Endothelial cell of umbilical vein (primary cell): ENCODE data around the gene ZNF529. TPM values are rescaled to one million over a fixed set of nuclear protein-coding genes. Genes with fewer than 3 reads are reported as not detected.

ENCODE experiments used
- BruUV-seq: library from RNA; stranded (reverse); fragments of 400-500 nt; replicated peaks from 2 replicates; lab custom pipeline; 2021; lab: Mats Ljungman, UMichigan
- CTCF ChIA-PET: fragments of 300-600, 350-600 bp; sonication (Branson Sonifier 250); formaldehyde crosslinking; loops from one replicate; lab custom pipeline; 2021; ENCODE audit warnings: antibody characterized with exemption, inconsistent platforms; lab: Charles Lee
- POLR2A ChIA-PET: fragments of 300-600, 350-600 bp; sonication (Branson Sonifier 250); formaldehyde crosslinking; loops from one replicate; lab custom pipeline; 2021; ENCODE audit warnings: antibody characterized with exemption, inconsistent platforms; lab: Charles Lee
- DNase-seq: peaks from one replicate; pipeline ENCODE4 v3.0.0-alpha.2; 2011; ENCODE audit warnings: low read depth, low spot score
- FAIRE-seq: peaks from 2 replicates; lab custom pipeline; 2011; peaks lifted over from hg19 to GRCh38; lab: Jason Lieb, UNC
- H2AFZ ChIP-seq: 2 replicates; pipeline ENCODE4 v1.6.0; 2012; ENCODE audit warnings: low read depth, low read length, control low read depth, inconsistent platforms
- H3K27ac ChIP-seq: 2 replicates; pipeline ENCODE4 v1.5.1; 2011; ENCODE audit warnings: low read depth, mild to moderate bottlenecking, control low read depth, low read length, moderate library complexity; ENCODE audit not compliant: insufficient read depth
- H3K27me3 ChIP-seq, 2 experiments: 2 replicates each; pipeline versions ENCODE4 v1.6.0 to v1.6.1; 2011; ENCODE audit warnings: low read length in 2 of 2, mixed read lengths in 1 of 2; ENCODE audit not compliant: control insufficient read depth in 2 of 2, insufficient read depth in 2 of 2
- H3K36me3 ChIP-seq, 2 experiments: 2 replicates in 1 of 2; 3 replicates in 1 of 2; pipeline ENCODE4 v1.5.1; 2011; ENCODE audit warnings: low read length in 2 of 2, mild to moderate bottlenecking in 1 of 2, moderate library complexity in 1 of 2; ENCODE audit not compliant: control insufficient read depth in 2 of 2, insufficient read depth in 2 of 2; ENCODE audit errors: extremely low read depth in 1 of 2
- H3K4me1 ChIP-seq: 3 replicates; pipeline ENCODE4 v1.5.1; 2011; ENCODE audit warnings: mild to moderate bottlenecking, low read length; ENCODE audit not compliant: control insufficient read depth, insufficient read depth; ENCODE audit errors: extremely low read depth
- H3K4me2 ChIP-seq: 2 replicates; pipeline ENCODE4 v1.6.1; 2011; ENCODE audit warnings: low read length, control low read depth, mixed read lengths; ENCODE audit not compliant: insufficient read depth
- H3K4me3 ChIP-seq, 3 experiments: fragments of 200-600 bp in 1 of 3; sonication (generic), shearing (Covaris generic) in 1 of 3; replicated peaks in 1 of 3; 2 replicates each; pipeline ENCODE4 v1.5.1; 2011 to 2016; ENCODE audit warnings: control low read depth in 3 of 3, low read length in 3 of 3, mild to moderate bottlenecking in 2 of 3, inconsistent platforms in 1 of 3, low read depth in 1 of 3, moderate library complexity in 1 of 3; ENCODE audit not compliant: insufficient read depth in 1 of 3
- H3K79me2 ChIP-seq: 2 replicates; pipeline ENCODE4 v1.6.0; 2012; ENCODE audit warnings: low read length, inconsistent platforms; ENCODE audit not compliant: control insufficient read depth, insufficient read depth
- H3K9ac ChIP-seq: replicated peaks from 2 replicates; pipeline ENCODE3; 2011; ENCODE audit warnings: low read length, control low read depth; ENCODE audit not compliant: insufficient read depth; ENCODE audit errors: extremely low read depth
- H3K9me1 ChIP-seq: replicated peaks from 3 replicates; pipeline ENCODE4 v1.6.0; 2011; ENCODE audit warnings: mild to moderate bottlenecking, low read length; ENCODE audit not compliant: control insufficient read depth, insufficient read depth; ENCODE audit errors: extremely low read depth
- H3K9me3 ChIP-seq: replicated peaks from 2 replicates; pipeline ENCODE4 v1.5.1; 2012; ENCODE audit warnings: low read length, inconsistent platforms; ENCODE audit not compliant: control insufficient read depth, insufficient read depth
- H4K20me1 ChIP-seq: replicated peaks from 2 replicates; pipeline ENCODE3; 2011; ENCODE audit warnings: mild to moderate bottlenecking, low read length; ENCODE audit not compliant: control insufficient read depth, insufficient read depth; ENCODE audit errors: extremely low read depth
- CTCF ChIP-seq, 2 donors: IDR thresholded peaks; 1 replicate in 1 of 2; 2 replicates in 1 of 2; pipeline ENCODE4 v1.5.1; 2011; ENCODE audit warnings: low read length in 2 of 2, mild to moderate bottlenecking in 2 of 2, moderate library complexity in 2 of 2, control low read depth in 1 of 2, inconsistent platforms in 1 of 2, low read depth in 1 of 2; ENCODE audit not compliant: insufficient read depth in 1 of 2; ENCODE audit errors: extremely low read depth in 1 of 2
- EZH2 ChIP-seq: IDR thresholded peaks from 2 replicates; pipeline ENCODE4 v1.6.1; 2012; ENCODE audit warnings: borderline replicate concordance, low read depth, mild to moderate bottlenecking, moderate library complexity, low read length, inconsistent platforms; ENCODE audit not compliant: severe bottlenecking
- GATA2 ChIP-seq: IDR thresholded peaks from 2 replicates; pipeline ENCODE4 v1.7.0; 2011; ENCODE audit warnings: low read depth, mild to moderate bottlenecking, moderate library complexity, mixed read lengths, low read length; ENCODE audit not compliant: insufficient read length, insufficient read depth
- JUN ChIP-seq: IDR thresholded peaks from 2 replicates; pipeline ENCODE4 v1.6.1; 2011; ENCODE audit warnings: borderline replicate concordance, low read depth; ENCODE audit not compliant: insufficient read length, insufficient read depth
- MYC ChIP-seq: IDR thresholded peaks from one replicate; pipeline ENCODE4 v1.6.1; 2011; ENCODE audit warnings: mild to moderate bottlenecking, low read depth, low read length
- POLR2AphosphoS5 ChIP-seq: IDR thresholded peaks from 2 replicates; pipeline ENCODE4 v1.6.1; 2012; ENCODE audit warnings: low read depth, mild to moderate bottlenecking, control low read depth, low read length, moderate library complexity; ENCODE audit not compliant: insufficient read depth
- dilution Hi-C: fragments of 300-500 bp; cut with MboI; formaldehyde crosslinking; loops from one replicate; pipeline ENCODE4 v1.15.0; 2019; ENCODE audit warnings: low sequenced_read_pairs; ENCODE audit not compliant: extremely low pct_ligation_motif_present
- intact Hi-C: fragments of 100-400 bp; cut with micrococcal nuclease; formaldehyde crosslinking; loops from one replicate; pipeline ENCODE4 v1.10.0; 2022
- polyA plus RNA-seq, 4 experiments: library from polyadenylated mRNA; depleted of rRNA in 3 of 4; stranded (reverse) in 3 of 4; unstranded in 1 of 4; fragments of >200 nt; gene quantifications; 2 replicates each; pipeline versions ENCODE4 v1.2.1 to v1.2.3, GENCODE V29; 2011 to 2012; ENCODE audit warnings: missing spikeins in 1 of 4
- total RNA-seq: library from RNA; stranded (reverse); gene quantifications from 2 replicates; pipeline ENCODE4 v1.2.3, GENCODE V29; 2021
- TF ChIP-seq, protein P1 (sequence below): IDR thresholded peaks from 2 replicates; pipeline ENCODE4 v1.6.1; 2011; ENCODE audit not compliant: insufficient read depth, insufficient read length

The ZNF529 gene
- total and polyA plus RNA-seq, 2 donors (not counting 3 experiments of a cell fraction or from before 2014, with no cell fraction given): 4.9 to 8.4 TPM

GRCh38 chr19:36577271-36577996 is 4.3 kb upstream of the ZNF529 start:
- dilution Hi-C loops (no loop called here), intact Hi-C loops (no loop called here)
- peaks cover 8% of the 10 kb centered on the region for H3K79me2 ChIP-seq
- no peak for FAIRE-seq
- H2AFZ ChIP-seq: no peak overlapping the region
- ChIA-PET CTCF (no interaction called here), POLR2A (no interaction called here)
- H3K4me1 ChIP-seq: peaks cover 4% of the 10 kb centered on the region
- no peak overlapping the region for H3K4me3 ChIP-seq
- TF ChIP-seq GATA2: no peak
- TF ChIP-seq POLR2AphosphoS5: no peak
- no peak for TF ChIP-seq CTCF (IDR thresholded peaks at IDR 0.05; ENCODE audit: extremely low read depth in 1 of 2, insufficient read depth in 1 of 2, low read depth in 1 of 2, low read length in 2 of 2)
- TF ChIP-seq EZH2: no peak
- no peak for TF ChIP-seq JUN
- TF ChIP-seq, protein P1, sequence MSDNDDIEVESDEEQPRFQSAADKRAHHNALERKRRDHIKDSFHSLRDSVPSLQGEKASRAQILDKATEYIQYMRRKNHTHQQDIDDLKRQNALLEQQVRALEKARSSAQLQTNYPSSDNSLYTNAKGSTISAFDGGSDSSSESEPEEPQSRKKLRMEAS: no peak
- no peak for TF ChIP-seq MYC
- no peaks in the 10 kb centered on the region for H3K9me3 ChIP-seq
- H3K27ac ChIP-seq: no peak overlapping the region
- BruUV-seq: no TSS peak
- H3K36me3 ChIP-seq: peaks cover 4 to 8% of the 10 kb centered on the region in 2 experiments
- no peaks in the 10 kb centered on the region for H3K9me1 ChIP-seq
- H3K27me3 ChIP-seq: no peaks in the 10 kb centered on the region
- no peaks in the 10 kb centered on the region for H4K20me1 ChIP-seq
- H3K4me2 ChIP-seq: no peak overlapping the region
- no peak overlapping the region for H3K9ac ChIP-seq
- DNase-seq: no peak
